NCI-H1105 treated with DMSO at 0.1 percent for 48 hours (cell line): ENCODE data around the gene BTBD16.

ENCODE experiments used
- DNase-seq: peaks from one replicate; lab custom pipeline; 2025; lab: John Stamatoyannopoulos, UW

Gene BTBD16

DNA sequence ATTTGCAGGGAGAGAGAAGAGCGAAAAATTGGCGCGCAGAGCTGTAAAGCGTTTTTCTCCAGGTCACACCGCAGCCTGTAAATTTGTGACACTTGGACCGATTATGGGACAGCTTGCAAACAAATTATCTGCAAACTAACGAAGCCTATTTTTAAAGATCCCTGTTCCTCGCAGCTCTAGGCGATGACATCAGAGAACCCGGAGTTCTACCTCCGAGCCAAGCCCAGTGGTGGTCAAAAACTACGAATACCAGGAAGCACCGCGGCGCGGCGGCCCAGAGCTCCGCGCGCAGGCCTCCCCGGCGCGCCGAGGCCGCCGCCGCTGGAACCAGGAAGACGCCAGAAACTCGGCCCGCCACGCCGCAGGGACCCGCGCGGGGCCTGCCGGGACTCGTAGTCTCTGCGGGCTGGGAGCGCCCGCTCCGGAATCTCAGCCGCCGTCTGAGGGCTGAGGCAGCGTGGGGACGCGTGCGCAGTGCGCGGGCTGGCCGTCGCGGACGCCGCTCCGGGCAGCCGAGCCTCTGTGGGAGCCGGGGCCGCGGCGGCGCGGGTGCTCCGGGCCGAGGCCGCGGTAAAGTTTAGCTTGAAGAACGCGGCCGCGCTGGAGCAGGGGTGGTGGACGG is 103.3 kb downstream of the BTBD16 start, which contains the start of gene PLEKHA1:
Gene PLEKHA1, plus strand, starts transcription at position 472 of the 622 bp plus-strand sequence. CDS start 18,493 bp downstream, outside the sequence.
- peak; percentile 84 for DNase-seq

DNA sequence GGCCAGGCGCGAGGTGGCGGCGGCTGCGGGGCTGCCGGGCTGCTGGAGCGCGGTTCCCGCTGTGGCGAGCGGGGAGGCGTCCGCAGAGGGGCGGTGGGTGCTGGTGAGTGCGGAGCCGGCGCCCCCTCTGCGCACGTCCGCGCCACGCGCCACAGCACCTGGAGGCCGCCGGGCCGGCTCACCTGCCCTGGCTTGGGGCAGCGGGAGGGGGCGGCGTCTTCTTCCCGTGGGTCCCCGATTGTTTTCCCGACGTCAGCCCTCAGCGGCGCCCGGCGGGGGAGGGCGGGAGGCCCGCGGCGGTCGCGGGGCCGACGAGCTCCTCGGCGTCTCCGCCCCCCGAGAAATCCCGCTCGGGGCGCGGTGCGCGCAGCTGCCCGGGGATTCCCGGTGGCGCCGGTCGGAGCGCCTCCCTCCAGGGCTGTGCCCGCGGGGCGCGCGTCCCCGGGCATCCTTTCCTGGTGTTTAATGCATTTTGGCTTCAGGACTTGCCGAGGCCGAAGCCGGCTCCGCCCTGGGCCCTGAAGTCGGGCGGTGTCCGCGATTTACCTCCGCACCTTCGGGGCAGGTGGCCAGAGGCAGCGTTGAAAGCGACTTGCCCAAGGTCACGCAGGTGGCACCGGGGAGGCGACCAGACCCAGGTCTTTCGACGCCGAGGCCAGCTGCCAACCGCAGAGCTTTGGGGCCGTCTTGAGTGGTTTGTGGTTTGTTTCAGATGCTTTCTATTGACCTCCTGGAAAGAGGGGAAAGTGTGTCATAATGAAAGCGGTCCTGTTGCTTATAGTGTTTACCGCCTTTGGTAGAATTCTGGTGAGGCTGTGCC is 104.0 kb downstream of the BTBD16 start:
- peak; percentile 36 for DNase-seq

DNA sequence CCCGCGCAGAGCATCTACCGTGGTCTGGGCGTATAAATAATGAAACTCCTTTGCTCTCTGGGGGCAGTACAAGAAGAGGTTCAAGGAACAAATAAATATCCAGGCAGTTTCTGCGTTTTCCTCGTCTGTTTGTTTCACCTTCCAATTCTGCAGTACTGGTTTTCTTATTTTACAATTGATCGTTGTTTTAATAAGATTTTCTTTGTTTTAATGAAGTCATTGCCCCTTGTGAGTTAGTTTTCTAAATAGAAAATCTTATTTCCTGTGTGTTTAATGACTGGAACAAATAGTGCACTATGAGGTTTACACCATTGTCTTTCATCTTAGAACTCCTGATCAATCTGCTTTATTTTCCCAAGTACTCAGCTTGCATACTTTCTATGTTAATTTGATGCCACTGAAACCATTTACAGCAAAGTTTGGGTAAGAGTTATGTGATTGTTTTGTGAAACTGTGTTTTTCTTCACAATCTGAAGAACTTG is 104.6 kb downstream of the BTBD16 start:
- no peak for DNase-seq

DNA sequence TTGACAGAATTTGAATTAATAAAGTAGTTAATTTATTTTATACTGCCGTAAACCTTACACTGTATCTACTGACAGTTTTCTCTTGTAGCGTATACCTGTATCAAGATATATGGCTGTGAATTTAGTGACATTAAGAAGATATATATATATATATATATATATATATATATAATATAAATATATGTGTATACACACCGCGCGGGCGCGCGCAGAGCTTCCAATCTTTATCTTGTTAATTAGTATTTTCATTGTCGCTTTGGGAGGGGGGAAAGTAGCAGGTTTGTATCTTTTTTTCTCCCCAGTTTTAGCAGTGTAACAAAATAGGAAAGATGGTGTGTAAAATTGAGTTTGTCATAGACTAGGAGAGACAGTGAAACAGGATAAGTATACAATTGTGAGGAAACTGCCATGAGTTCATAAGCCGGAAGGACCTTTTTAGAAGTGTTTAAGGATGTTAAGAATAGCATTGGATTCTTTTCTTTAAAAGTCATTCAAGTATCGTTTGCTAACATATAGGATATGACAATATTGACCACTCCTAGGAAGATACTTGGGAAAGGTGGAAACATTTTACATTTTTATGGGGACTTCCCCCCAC is 105.4 kb downstream of the BTBD16 start:
- DNase-seq: no peak

DNA sequence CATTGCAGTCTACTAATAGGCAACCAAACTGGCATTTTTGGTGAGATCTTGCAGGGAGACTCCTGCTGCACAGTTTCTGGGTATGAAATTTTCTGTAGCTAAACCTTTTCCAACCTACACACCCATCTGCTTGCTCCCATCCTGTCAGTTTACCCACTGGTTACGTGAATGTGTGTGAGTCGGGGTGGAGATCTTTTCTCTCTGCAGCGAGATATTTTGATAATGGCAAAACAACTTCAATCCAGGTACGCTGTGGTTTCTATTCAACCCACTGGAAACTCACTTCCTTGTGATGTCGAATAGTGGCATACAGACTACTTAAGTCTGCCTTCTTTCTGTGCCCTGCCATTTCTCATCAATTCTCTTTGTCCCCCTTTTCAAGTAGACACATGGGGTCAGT is 107.9 kb downstream of the BTBD16 start:
- no peak for DNase-seq

DNA sequence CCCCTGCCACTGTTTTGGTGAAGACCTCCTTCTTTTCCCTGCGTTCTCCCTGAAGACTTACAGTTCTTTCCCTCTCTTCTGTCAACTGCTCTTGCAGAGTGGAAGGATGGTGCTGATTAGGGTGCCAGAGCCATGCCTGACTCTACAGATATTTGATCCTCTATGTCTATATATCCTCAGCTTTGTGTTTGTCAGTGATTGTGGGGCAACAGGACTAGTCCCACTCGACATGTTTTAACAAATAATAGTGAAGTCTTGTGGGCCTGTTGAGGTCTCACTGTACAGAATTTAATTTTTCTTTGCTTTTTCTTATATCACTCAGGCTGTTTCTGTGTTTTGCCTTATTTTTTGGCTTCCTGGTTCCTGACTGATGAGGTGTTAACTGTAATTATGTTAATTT is 108.4 kb downstream of the BTBD16 start:
- DNase-seq: no peak

DNA sequence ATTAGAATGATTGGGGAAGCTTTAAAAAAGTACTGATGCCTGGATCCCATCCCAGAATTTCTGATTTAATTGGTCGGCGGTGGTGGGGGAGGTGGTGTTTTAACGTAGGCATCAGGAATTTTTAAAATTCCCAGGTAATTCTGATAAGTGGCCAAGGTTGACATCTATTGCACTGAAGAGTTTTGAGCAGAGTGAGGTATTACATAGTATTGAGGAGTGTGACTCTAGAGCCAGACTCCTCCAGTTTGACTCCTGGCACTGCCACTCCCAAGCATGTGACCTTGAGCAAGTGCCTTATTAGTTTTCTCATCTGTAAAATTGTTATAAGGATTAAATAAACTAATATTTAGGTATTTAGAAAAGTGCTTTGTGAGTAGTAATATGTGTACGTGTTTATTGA is 109.6 kb downstream of the BTBD16 start:
- DNase-seq: no peak

DNA sequence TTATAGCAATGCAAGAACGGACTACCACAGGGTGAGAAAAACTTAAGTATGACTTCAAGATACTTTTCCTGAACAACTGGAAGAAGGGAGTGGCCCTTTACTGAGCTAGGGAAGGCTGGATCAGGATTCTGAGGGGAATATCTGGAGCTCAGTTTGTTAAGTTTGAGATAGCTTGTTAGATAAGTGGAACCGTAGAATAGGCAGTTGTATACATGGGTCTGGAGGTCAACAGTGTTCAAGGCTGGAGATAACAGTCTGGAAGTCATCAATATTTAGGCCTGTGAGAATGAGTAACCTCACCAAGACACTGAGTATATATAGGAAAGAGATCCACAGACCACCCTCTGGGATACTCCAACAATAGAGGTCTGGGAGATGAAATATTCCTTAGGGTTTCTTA is 110.6 kb downstream of the BTBD16 start:
- DNase-seq: no peak

DNA sequence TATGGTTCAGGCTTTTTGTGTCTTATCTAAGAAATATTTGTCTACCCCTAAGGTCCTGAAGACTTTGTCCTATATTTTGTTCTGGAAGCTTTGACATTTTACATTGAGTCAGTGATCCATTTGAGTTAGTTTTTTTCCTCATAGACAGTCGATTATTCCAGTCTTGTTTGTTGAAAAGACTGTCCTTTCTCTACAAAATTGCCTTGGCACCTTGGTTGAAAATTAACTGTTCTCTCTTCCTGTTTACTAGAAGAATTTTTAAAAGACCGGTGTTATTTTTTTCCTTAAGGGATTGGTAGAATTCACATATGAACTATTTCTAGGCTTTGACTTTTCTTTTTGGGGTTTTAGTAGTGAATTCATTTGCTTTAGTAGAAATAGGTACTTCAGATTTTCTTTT is 115.4 kb downstream of the BTBD16 start:
- DNase-seq: no peak

DNA sequence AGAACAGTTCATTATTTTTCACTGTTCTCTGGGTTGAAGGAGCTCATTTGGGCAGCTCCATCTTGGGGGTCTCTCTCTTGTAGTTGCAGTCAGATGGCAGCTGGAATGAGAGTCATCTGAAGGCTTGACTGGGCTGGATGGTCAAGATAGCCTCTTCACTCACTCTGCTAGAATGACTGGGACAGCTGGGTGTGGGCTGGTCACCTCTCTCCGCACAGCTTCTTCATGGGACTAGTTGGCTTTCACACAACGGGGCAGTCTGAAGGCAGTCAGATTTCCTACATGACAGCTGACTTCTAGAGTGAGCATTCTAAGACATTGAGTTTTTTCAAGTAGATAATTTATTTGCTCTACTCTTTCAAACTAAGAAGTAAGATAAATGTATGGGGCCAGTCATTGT is 116.5 kb downstream of the BTBD16 start:
- DNase-seq: no peak
